NCI-H128 (cell line): ENCODE data around the gene RGL3.
"Not testable (repeated sequence)": the region's sequence is repeated elsewhere in the genome, so short reads cannot be mapped to it uniquely, and the experiment has no call there.

ENCODE experiments used
- DNase-seq: peaks from one replicate; lab custom pipeline; 2025; ENCODE audit not compliant: unreplicated experiment; lab: John Stamatoyannopoulos, UW

RGL3 gene

GRCh38 chr19:11450570-11451326 lies 31.6 kb upstream of the RGL3 start:
- DNase-seq: no peak

GRCh38 chr19:11448923-11449554 lies 29.9 kb upstream of the RGL3 start:
- DNase-seq: no peak

GRCh38 chr19:11448410-11448809 lies 29.3 kb upstream of the RGL3 start:
- no peak for DNase-seq

GRCh38 chr19:11447347-11448262 lies 28.5 kb upstream of the RGL3 start:
- DNase-seq: no peak

GRCh38 chr19:11446652-11447301 lies 27.7 kb upstream of the RGL3 start:
- DNase-seq: no peak

- no peak for DNase-seq
These were observed 27.1 kb upstream of the RGL3 start for GRCh38 chr19:11446271-11446651.

GRCh38 chr19:11445141-11445540 lies 26.0 kb upstream of the RGL3 start:
- no peak for DNase-seq

- no peak for DNase-seq
These were observed 24.9 kb upstream of the RGL3 start for GRCh38 chr19:11444059-11444458.

GRCh38 chr19:11437955-11438354 lies 18.8 kb upstream of the RGL3 start:
- DNase-seq: no peak

GRCh38 chr19:11435833-11436313 lies 16.8 kb upstream of the RGL3 start:
- DNase-seq: no peak

GRCh38 chr19:11435057-11435832 lies 16.1 kb upstream of the RGL3 start, which contains the start of the genes ODAD3 and PRKCSH:
Gene ODAD3 (minus strand): TSS chr19:11435121. CDS start chr19:11435016, 105 bp downstream.
Gene PRKCSH (plus strand): TSS chr19:11435635. CDS start chr19:11436118, 483 bp downstream.
- DNase-seq: peak; percentile 99

GRCh38 chr19:11434703-11435056 lies 15.6 kb upstream of the RGL3 start:
- no peak for DNase-seq

GRCh38 chr19:11433526-11433925 lies 14.4 kb upstream of the RGL3 start:
- not testable (repeated sequence) for DNase-seq

GRCh38 chr19:11426656-11427055 lies 7.5 kb upstream of the RGL3 start:
- no peak for DNase-seq

- no peak for DNase-seq
These were observed 6.8 kb upstream of the RGL3 start for GRCh38 chr19:11425719-11426457.

- no peak for DNase-seq
These were observed 4.7 kb upstream of the RGL3 start for GRCh38 chr19:11423791-11424181.

- no peak for DNase-seq
These were observed 4.2 kb upstream of the RGL3 start for GRCh38 chr19:11423164-11423790.

GRCh38 chr19:11422163-11423065 lies 3.3 kb upstream of the RGL3 start:
- no peak for DNase-seq
